Articular chondrocyte of knee joint (primary cell): ENCODE data around the gene SHF. TPM values are rescaled to one million over a fixed set of nuclear protein-coding genes. Genes with fewer than 3 reads are reported as not detected.

Experiments used
- total RNA-seq: library from RNA; depleted of rRNA; stranded (reverse); fragments of >200 nt; gene quantifications from 2 replicates; pipeline ENCODE4 v1.2.3, GENCODE V29; 2012

Gene SHF, protein sequence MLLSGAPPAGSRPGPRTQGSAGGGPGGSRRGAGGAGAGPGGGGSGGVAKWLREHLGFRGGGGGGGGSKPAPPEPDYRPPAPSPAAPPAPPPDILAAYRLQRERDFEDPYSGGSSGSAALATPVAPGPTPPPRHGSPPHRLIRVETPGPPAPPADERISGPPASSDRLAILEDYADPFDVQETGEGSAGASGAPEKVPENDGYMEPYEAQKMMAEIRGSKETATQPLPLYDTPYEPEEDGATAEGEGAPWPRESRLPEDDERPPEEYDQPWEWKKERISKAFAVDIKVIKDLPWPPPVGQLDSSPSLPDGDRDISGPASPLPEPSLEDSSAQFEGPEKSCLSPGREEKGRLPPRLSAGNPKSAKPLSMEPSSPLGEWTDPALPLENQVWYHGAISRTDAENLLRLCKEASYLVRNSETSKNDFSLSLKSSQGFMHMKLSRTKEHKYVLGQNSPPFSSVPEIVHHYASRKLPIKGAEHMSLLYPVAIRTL
- total RNA-seq = 4.6 and 5.5 TPM in 2 replicates

DNA sequence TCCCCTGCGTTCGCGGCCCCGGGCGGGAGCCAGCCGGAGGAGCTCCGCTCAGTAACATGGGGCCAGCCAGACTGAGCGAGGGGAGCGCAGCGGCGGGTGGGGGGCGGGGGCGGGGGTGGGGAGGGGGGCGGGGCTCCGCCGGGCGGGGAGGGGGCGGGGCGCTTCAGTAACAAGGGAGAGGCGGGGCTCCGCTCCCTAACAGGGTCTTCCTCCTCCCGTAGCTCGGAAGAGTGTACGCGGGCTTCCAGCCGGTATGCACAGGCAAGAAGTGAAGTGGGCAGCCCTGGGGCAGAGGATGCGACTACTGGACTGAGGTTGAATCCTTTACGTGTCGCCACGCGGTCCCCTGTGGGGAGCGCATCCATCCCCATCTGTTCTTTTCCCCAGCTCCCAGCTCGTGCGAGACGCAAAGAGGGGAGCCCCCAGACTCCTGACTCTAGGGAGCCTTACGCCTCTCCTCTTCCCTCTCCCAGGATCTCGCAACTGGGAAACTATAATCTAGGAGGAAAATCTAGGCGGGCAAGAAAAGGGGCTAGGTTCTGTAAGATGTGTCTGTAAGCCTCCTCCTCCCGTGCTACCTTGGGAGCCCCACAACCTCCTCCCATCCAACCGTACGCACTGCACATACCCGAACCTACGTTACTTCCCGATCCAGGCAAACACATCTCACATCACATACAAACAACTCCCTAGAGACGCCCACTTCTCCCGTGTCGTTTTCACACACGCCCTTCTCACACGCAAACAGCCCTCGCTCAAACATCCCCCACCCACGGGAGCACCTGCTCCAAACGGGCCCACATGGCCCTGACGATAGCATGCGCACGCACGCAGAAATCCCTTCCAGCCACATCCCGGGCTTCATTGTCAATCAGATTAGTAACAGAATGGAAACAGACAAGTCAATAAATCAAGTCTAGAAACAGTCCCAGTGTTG, at the start of gene SHF:
Gene SHF (minus strand): TSS at position 73 of the 937 bp plus-strand sequence. CDS start 15 bp downstream, at position 58.

DNA sequence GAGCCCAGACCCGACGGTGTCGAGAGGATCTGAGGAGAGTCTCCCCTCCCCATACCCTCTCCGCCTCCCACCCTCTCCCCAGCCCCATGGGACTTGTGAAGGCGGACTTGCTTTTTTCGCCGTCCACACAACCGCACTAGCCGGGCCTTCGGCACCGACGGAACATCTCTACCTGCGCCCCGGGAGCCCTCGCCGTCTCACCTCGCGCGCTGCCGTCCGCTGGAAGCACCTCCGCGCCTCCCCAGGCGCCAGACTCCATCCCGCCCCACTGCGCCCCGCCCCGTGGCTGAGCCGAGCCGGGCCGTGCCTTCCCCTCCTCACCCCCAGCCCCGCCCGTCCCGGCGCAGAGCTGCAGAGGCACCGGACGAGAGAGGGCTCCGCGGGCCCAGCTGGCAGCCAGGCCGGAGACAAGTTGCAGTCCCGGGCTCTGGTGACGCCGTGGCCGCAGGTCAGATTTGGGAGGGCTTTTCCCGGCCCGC, 58.1 kb downstream of the SHF start, which contains the start of the genes DUOX1 and DUOXA1:
Gene DUOX1 (plus strand): TSS at position 344 of the 479 bp plus-strand sequence. CDS start 1,973 bp downstream, outside the sequence.
Gene DUOXA1 (minus strand): TSS at position 229 of the 479 bp plus-strand sequence. CDS start 6,865 bp downstream, outside the sequence.

Other genes starting within 250 kb of the SHF start
- not detected in 2 replicates for gene TERB2, start 231.3 kb downstream of the SHF start, total RNA-seq
- gene SORD, start 164.8 kb downstream of the SHF start, total RNA-seq = 14.4 and 17.0 TPM in 2 replicates
- under 0.01 TPM in 1 of 2 replicates, not detected in the other for gene DUOX2, start 73.8 kb downstream of the SHF start, total RNA-seq
- not detected in 2 replicates for gene DUOXA2, start 73.6 kb downstream of the SHF start, total RNA-seq
- gene DUOXA1, start 58.1 kb downstream of the SHF start, total RNA-seq = under 0.01 TPM in 2 replicates
- under 0.01 and 0.13 TPM in 2 replicates for gene DUOX1, start 58.0 kb downstream of the SHF start, total RNA-seq
- not detected in 2 replicates for gene SLC28A2, start 64.3 kb upstream of the SHF start, total RNA-seq
- 0.39 and 0.76 TPM in 2 replicates for gene GATM, start 190.6 kb upstream of the SHF start, total RNA-seq